Astrocyte (in vitro differentiated cells and primary cell): ENCODE data around the gene TREX2.

Experiments used
- EZH2 ChIP-seq: IDR thresholded peaks from 2 replicates; pipeline ENCODE4 v1.6.1; 2012; ENCODE audit warnings: mild to moderate bottlenecking, low read length, inconsistent platforms; ENCODE audit not compliant: insufficient read depth
- TF ChIP-seq, protein P1 (sequence below): IDR thresholded peaks from 2 replicates; pipeline ENCODE4 v1.5.1; 2011; ENCODE audit warnings: low read depth, mild to moderate bottlenecking, inconsistent platforms, low read length, moderate library complexity; ENCODE audit not compliant: insufficient read depth

DNA sequence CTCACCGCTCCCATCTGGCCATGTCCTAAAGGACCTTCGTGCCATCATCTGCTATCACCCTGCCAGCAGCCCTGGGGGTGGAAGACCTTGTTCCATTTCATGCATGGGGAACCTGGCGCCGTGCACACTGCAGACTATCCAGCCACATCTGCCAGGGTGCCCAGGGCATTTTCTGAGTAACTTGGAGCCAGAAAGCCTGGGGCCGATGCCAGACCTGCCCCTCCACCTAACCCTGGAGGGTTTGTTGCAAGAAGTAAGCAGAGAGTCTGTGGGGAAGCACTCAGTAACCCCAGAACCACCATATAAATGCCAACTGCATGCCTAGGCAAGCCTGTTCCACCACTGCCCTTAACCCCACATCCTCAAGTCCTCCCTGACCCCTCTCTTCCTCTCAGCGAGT, 17.2 kb upstream of the TREX2 start:
- TF ChIP-seq, protein P1, sequence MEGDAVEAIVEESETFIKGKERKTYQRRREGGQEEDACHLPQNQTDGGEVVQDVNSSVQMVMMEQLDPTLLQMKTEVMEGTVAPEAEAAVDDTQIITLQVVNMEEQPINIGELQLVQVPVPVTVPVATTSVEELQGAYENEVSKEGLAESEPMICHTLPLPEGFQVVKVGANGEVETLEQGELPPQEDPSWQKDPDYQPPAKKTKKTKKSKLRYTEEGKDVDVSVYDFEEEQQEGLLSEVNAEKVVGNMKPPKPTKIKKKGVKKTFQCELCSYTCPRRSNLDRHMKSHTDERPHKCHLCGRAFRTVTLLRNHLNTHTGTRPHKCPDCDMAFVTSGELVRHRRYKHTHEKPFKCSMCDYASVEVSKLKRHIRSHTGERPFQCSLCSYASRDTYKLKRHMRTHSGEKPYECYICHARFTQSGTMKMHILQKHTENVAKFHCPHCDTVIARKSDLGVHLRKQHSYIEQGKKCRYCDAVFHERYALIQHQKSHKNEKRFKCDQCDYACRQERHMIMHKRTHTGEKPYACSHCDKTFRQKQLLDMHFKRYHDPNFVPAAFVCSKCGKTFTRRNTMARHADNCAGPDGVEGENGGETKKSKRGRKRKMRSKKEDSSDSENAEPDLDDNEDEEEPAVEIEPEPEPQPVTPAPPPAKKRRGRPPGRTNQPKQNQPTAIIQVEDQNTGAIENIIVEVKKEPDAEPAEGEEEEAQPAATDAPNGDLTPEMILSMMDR, result no peak
- no peak for TF ChIP-seq EZH2
